Activated T-cell treated with anti-CD3 and anti-CD28 coated beads for 4 hours (primary cell): Measurements from ENCODE around the gene FOXL2.
A peak's percentile ranks its signal among the peaks of the same experiment; 100 is the strongest.

Source experiments
- DNase-seq: peaks from one replicate; pipeline ENCODE4 v3.0.0-alpha.2; 2020

The FOXL2 gene

GRCh38 chr3:138944929-138945708, 1.8 kb downstream of the FOXL2 start:
- DNase-seq, result no peak

GRCh38 chr3:138944654-138944928, 2.3 kb downstream of the FOXL2 start:
- no peak for DNase-seq

GRCh38 chr3:138943724-138944653, 2.9 kb downstream of the FOXL2 start:
- DNase-seq, result no peak

GRCh38 chr3:138942861-138943623, 3.9 kb downstream of the FOXL2 start:
- DNase-seq, result no peak

GRCh38 chr3:138942271-138942670, 4.7 kb downstream of the FOXL2 start:
- no peak for DNase-seq

GRCh38 chr3:138941259-138941885, 5.6 kb downstream of the FOXL2 start:
- no peak for DNase-seq

GRCh38 chr3:138940446-138940845, 6.5 kb downstream of the FOXL2 start:
- no peak for DNase-seq

- no peak for DNase-seq
These were observed 7.2 kb downstream of the FOXL2 start for GRCh38 chr3:138939561-138940241.

- no peak for DNase-seq
These were observed 7.9 kb downstream of the FOXL2 start for GRCh38 chr3:138938877-138939560.

- DNase-seq, result no peak
These were observed 8.7 kb downstream of the FOXL2 start for GRCh38 chr3:138938056-138938876.

GRCh38 chr3:138937690-138938055, 9.3 kb downstream of the FOXL2 start:
- DNase-seq, result no peak

- DNase-seq, result no peak
These were observed 9.9 kb downstream of the FOXL2 start for GRCh38 chr3:138936741-138937689.

GRCh38 chr3:138935863-138936740, 10.8 kb downstream of the FOXL2 start:
- DNase-seq, result peak; percentile 69

GRCh38 chr3:138935505-138935862, 11.5 kb downstream of the FOXL2 start:
- no peak for DNase-seq

GRCh38 chr3:138933981-138934691, 12.8 kb downstream of the FOXL2 start:
- DNase-seq, result no peak

- no peak for DNase-seq
These were observed 13.8 kb downstream of the FOXL2 start for GRCh38 chr3:138933068-138933668.

- DNase-seq, result no peak
These were observed 18.1 kb downstream of the FOXL2 start for GRCh38 chr3:138928727-138929372.
